Measurements from ENCODE around the gene PLCB1.
"Not testable (repeated sequence)": the region's sequence is repeated elsewhere in the genome, so short reads cannot be mapped to it uniquely, and the experiment has no call there.

The PLCB1 gene

DNA sequence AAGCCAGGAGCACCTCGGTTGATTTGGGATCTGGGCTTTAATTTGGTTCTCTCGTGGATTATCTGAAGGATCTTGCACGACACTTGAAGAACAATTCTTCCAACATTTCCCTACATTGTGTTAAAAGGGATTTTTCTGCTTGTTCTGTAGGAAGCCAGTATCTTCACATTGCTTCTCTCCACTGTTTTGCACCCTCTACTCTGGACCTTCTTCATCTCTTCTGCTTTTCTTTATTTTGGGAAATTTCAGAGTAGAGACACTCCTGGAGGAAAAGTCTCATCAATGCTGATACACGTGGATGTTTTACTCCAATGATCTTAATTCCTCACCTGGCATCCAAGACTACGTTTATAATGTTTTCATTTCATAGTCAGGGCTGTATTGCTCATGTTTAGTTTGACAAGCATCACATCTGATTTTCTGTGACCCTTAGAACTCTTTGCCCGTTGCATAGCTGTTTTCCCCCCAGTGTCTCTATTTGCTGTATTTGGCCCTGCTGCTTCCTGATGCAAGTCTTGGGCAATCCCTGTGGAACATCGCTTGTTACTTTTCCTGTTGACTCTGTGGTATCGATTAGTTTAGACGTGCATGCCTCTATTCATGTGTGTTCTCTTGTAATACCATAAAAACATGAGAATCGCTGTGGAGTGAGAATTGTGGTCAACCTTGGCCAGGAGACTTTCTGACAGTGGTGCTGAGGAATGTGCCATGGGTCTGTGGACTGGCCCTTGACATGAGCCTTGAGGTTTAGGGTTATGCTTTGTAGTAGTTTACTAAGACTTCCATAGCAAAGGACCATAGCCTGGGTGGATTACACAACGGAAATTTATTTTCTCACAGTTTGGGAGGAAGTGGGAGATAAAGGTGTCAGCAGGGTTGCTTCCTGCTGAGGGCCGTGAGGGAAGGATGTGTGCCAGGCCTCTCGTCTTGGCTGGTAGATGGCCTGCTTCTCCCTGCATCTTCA lies 12.5 kb downstream of the PLCB1 start:
- Mint-ChIP-seq H3K27ac (no peak overlapping the region), H3K4me1 (ENCODE audit: low read depth) (peaks cover 8% of the 10 kb centered on the region), H3K27me3 (ENCODE audit: low read depth) (peaks cover 4% of the 10 kb centered on the region), H3K4me3 (no peak overlapping the region), H3K9me3 (no peaks in the 10 kb centered on the region), H3K36me3 (ENCODE audit: low read depth) (no peaks in the 10 kb centered on the region)

DNA sequence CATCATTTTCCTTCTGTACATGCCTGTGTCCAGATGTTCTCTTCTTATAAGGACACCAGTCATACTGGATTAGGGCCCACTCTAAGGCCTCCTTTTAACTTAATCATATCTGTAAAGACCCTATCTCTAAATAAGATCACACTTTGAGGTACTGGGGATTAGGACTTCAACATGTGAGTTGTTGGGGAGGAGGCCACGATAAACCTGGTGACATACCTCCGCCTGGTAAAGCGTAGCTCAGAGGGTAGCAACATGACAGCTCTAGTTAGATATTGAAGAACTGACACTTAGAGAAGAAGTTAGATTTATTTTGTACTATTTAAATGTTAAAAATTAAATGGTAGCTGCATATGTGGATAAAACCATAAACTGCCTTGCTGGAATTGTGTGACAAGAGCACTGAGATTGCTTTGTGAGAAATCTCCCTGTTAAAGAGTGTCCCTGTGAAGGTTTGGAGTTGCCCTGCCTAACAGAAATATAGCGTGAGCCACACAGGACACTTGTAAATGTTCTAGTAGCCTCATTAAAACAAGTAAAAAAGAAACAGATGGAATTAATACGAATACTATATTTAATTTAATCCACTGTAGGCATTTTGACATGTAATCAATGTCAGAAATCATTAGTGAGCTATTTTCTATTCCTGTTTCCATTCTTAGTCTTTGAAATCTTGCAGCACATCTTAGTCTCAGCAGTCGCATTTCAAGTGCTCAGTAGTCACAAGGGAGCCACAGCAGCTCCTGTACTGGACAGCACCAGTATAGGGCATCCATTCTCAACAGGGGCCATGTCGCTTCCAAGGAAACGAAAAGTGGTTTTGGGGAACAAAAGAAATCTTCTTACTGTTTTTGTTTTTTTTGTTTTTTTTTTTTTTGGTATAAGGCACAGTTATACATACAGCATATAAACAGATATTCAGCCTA lies 13.4 kb downstream of the PLCB1 start:
- Mint-ChIP-seq H3K27ac (no peak overlapping the region), H3K36me3 (ENCODE audit: low read depth) (no peaks in the 10 kb centered on the region), H3K27me3 (ENCODE audit: low read depth) (peaks cover 4% of the 10 kb centered on the region), H3K9me3 (no peaks in the 10 kb centered on the region), H3K4me1 (ENCODE audit: low read depth) (peaks cover 8% of the 10 kb centered on the region), H3K4me3 (no peak overlapping the region)

DNA sequence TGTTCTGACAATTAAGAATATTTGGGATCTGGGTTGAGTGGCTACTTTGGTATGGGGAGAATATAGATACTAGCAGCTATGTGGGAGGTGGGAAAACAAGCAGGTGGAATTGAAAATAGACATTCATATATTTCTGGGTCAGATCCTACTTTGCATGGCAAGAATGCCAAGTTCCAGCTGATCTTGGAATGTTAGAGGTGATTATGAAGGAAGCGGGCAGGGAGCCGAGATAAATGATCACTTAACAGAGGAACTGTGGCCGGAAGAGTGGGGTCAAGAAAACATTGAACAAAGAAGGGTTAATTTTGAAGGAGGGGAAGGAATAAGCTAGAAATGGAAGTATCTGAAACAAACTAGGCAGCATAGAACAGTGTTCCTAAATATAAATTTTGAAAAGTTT lies 15.4 kb downstream of the PLCB1 start:
- Mint-ChIP-seq H3K9me3 (no peaks in the 10 kb centered on the region), H3K36me3 (ENCODE audit: low read depth) (no peaks in the 10 kb centered on the region), H3K4me1 (ENCODE audit: low read depth) (peaks cover 8% of the 10 kb centered on the region), H3K27me3 (ENCODE audit: low read depth) (peaks cover 4% of the 10 kb centered on the region), H3K27ac (no peak overlapping the region), H3K4me3 (no peak overlapping the region)

DNA sequence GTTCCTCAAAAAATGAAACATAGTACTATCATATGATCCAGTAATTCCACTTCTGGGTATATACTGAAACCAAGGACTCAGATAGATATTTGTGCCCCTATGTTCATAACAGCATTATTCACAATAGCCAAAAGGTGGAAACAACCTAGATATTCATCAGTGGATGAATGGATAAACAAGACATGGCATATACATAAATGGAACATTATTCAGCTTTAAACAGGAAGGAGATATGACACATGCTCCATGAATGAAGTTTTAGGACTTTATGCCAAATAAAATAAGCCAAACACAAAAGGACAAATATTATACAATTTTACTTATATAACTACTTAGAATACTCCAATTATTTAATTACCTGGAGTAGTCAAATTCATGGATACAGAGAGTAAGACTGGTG lies 16.4 kb downstream of the PLCB1 start:
- H3K9me3 Mint-ChIP-seq: no peaks in the 10 kb centered on the region
- H3K36me3 Mint-ChIP-seq (ENCODE audit: low read depth): no peaks in the 10 kb centered on the region
- peaks cover 4% of the 10 kb centered on the region for H3K27me3 Mint-ChIP-seq (ENCODE audit: low read depth)
- H3K27ac Mint-ChIP-seq: no peak overlapping the region
- no peak overlapping the region for H3K4me3 Mint-ChIP-seq
- H3K4me1 Mint-ChIP-seq (ENCODE audit: low read depth): peaks cover 12% of the 10 kb centered on the region

DNA sequence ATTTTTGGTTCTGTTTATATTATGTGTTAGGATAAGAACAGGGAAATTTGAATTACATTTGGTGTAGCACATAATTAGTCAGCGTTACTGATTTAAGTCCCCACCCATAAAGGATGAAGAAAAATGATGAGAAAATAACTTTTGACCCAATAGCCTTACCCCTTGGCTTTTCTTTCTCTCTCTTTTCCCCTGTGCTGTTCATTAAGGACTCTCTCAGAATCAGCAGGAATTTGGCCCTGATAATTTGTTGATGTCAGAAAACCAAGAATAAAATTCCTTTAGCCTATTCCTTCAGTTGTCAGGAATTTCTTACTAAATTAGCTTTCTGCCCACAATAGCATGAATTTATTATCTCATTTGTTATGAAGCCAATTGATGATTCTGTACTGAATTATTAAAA lies 18.5 kb downstream of the PLCB1 start:
- H3K4me3 Mint-ChIP-seq: no peak overlapping the region
- no peaks in the 10 kb centered on the region for H3K9me3 Mint-ChIP-seq
- no peak overlapping the region for H3K27ac Mint-ChIP-seq
- no peaks in the 10 kb centered on the region for H3K36me3 Mint-ChIP-seq (ENCODE audit: low read depth)
- H3K4me1 Mint-ChIP-seq (ENCODE audit: low read depth): peaks cover 16% of the 10 kb centered on the region
- H3K27me3 Mint-ChIP-seq (ENCODE audit: low read depth): peaks cover 4% of the 10 kb centered on the region

DNA sequence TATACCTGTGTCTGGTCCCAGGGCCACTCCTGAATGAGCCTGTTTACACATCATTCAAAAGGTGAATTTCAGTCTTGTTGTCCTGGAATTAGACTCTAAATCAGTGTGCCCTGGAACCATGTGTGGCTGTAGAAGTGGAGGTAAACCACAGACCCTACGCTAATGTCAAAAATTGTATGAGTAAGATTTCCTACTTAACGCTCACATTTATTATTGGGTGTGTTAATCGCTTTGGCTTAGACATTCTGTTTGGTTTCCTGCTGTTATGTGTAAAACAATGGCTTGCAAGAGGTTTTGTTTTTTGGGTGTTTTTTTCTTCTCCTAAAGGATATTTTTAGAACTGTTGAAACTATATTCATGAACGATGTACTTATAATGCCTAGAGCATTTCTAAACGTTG lies 19.3 kb downstream of the PLCB1 start:
- Mint-ChIP-seq H3K9me3 (no peaks in the 10 kb centered on the region), H3K4me1 (ENCODE audit: low read depth) (peaks cover 18% of the 10 kb centered on the region), H3K27me3 (ENCODE audit: low read depth) (peaks cover 4% of the 10 kb centered on the region), H3K36me3 (ENCODE audit: low read depth) (no peaks in the 10 kb centered on the region), H3K4me3 (no peak overlapping the region), H3K27ac (no peak overlapping the region)

DNA sequence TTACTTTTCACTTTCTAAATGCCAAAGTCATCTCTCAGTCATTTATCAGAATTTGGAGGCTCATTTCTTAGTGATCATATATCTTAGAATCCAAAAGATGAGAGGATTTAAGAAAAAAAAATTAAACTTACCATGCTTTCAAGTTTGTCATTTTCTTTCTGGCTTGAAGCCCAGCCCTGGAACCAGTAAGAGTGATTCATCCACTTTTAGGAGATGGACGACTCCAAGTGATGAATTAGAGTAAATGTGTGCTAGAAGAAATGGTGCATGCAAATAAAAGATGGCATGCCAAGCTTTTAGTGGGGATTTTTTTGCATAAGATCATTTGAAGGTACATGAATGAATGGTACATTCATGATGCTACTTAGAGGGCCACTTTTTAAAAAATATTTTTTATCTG lies 20.1 kb downstream of the PLCB1 start:
- Mint-ChIP-seq H3K27me3 (ENCODE audit: low read depth) (peaks cover 4% of the 10 kb centered on the region), H3K27ac (no peak overlapping the region), H3K9me3 (no peaks in the 10 kb centered on the region), H3K36me3 (ENCODE audit: low read depth) (no peaks in the 10 kb centered on the region), H3K4me3 (no peak overlapping the region), H3K4me1 (ENCODE audit: low read depth) (peaks cover 23% of the 10 kb centered on the region)

DNA sequence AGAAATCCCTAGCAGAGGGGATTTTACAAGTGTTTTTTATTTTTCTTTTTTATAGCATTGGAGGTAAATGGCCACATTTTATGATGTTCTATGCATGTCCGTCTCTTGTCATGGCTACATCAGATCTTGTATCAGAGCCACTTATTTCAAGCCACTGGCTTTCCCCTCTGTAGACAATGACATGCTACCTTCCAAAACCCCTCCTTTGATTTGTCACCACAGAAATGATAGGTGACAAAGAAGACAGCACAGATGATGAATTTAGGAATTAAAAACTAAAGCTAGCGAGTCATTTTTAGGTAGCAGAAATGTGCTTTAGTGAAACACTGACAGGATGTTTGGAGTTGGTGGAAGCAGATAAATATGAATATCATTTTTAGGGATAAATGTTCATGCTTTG lies 20.8 kb downstream of the PLCB1 start:
- Mint-ChIP-seq H3K4me1 (ENCODE audit: low read depth) (peaks cover 23% of the 10 kb centered on the region), H3K4me3 (no peak overlapping the region), H3K27ac (no peak overlapping the region)

DNA sequence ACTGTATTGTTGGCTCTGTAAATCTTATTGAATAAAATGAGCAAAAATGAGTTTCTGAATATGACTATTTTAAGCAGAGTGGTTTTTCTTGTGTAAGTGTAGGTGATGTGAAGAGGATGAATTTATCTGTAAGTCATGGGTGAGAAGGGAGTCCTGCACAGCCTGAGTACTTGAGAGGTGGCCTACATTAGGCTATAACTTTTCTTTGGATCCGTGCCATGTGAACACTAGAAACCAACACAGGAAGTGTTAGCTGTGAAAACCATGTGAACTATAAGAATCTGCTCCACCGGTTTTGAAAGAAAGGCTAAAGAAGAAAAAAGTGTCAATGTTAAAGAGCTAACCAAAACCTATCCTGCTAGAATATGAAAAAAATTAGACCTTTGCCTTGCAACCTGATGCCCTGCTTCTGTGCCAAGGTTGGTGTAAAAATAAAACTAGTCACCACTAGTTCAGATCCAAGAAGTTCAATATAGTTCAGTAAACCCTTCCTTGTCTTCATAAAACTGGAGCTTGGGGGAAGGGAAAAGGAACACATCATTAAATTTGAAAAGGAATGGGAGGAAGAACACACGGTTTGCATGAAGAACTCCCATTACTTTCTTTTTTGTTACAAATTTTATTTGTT lies 21.3 kb downstream of the PLCB1 start:
- Mint-ChIP-seq H3K27ac (no peak overlapping the region), H3K27me3 (ENCODE audit: low read depth) (no peaks in the 10 kb centered on the region), H3K4me3 (no peak overlapping the region), H3K9me3 (peaks cover 6% of the 10 kb centered on the region), H3K4me1 (ENCODE audit: low read depth) (peaks cover 23% of the 10 kb centered on the region), H3K36me3 (ENCODE audit: low read depth) (no peaks in the 10 kb centered on the region)

More for the DNA sequence above, 20.8 kb downstream of the PLCB1 start:
- Mint-ChIP-seq H3K36me3 (ENCODE audit: low read depth) (no peaks in the 10 kb centered on the region), H3K9me3 (peaks cover under 1% of the 10 kb centered on the region), H3K27me3 (ENCODE audit: low read depth) (no peaks in the 10 kb centered on the region)

DNA sequence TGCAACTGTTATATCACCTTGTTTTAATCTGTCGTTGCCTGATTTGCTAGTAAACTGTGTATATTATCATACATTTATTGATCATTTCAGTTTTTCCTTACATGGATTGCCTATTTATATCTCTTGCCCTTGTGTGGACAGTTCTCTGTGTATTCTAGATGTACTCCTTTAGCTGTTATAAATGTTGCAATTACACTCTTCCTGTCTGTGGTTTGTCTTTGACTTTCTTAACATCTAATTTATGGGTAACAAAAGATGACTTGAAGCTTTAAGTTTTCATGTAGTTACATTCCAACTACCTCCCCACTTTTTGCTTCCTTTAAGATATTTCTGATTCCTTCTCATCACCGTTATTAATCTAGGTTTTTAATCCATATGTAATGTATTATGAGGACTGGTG lies 22.6 kb downstream of the PLCB1 start:
- peaks cover 23% of the 10 kb centered on the region for H3K4me1 Mint-ChIP-seq (ENCODE audit: low read depth)
- H3K36me3 Mint-ChIP-seq (ENCODE audit: low read depth): no peaks in the 10 kb centered on the region
- H3K4me3 Mint-ChIP-seq: no peak overlapping the region
- H3K27ac Mint-ChIP-seq: no peak overlapping the region
- H3K27me3 Mint-ChIP-seq (ENCODE audit: low read depth): no peaks in the 10 kb centered on the region
- peaks cover 11% of the 10 kb centered on the region for H3K9me3 Mint-ChIP-seq

DNA sequence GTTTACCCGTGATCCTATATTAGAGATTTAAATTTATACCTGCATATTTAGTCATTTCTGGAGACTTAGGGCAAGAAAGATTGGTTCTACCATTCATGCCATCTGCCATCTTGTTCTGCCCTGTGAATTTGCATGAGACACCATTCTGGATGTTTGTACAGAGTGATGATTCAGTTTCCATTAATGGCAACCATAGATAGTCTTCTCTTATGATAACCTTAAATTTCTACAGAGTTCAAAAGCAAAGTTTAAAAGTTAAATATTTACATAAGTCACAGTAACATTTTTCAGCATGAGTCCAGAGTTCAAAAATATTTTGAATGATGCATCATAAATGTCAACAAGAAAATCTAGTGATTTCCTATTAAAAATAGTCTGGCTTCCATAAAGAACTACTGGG lies 23.2 kb downstream of the PLCB1 start:
- Mint-ChIP-seq H3K27me3 (ENCODE audit: low read depth) (no peaks in the 10 kb centered on the region), H3K27ac (no peak overlapping the region), H3K9me3 (peaks cover 16% of the 10 kb centered on the region), H3K4me1 (ENCODE audit: low read depth) (peaks cover 23% of the 10 kb centered on the region), H3K36me3 (ENCODE audit: low read depth) (peaks cover 3% of the 10 kb centered on the region), H3K4me3 (no peak overlapping the region)

DNA sequence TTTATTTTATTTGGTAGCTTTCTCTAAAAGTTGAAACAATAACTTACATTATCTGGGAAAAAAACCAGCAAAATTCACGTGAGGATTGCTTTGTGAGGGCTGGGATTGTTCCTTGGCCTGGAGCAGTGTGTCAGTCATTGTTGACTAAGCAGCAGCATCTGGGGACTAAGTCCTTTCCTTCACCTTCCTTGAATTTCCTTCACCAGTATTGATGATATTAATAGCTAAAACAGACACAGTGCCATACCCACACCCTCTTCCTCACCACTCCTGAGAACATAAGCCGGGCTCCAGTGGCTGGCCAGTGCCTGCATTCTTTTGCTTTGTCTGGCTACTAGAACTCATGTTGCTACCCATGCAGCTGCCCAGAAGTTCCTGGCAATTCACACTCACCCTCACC lies 23.7 kb downstream of the PLCB1 start:
- H3K27ac Mint-ChIP-seq: no peak overlapping the region
- peaks cover 17% of the 10 kb centered on the region for H3K9me3 Mint-ChIP-seq
- H3K27me3 Mint-ChIP-seq (ENCODE audit: low read depth): no peaks in the 10 kb centered on the region
- peaks cover 3% of the 10 kb centered on the region for H3K36me3 Mint-ChIP-seq (ENCODE audit: low read depth)
- no peak overlapping the region for H3K4me3 Mint-ChIP-seq
- H3K4me1 Mint-ChIP-seq (ENCODE audit: low read depth): peaks cover 23% of the 10 kb centered on the region

DNA sequence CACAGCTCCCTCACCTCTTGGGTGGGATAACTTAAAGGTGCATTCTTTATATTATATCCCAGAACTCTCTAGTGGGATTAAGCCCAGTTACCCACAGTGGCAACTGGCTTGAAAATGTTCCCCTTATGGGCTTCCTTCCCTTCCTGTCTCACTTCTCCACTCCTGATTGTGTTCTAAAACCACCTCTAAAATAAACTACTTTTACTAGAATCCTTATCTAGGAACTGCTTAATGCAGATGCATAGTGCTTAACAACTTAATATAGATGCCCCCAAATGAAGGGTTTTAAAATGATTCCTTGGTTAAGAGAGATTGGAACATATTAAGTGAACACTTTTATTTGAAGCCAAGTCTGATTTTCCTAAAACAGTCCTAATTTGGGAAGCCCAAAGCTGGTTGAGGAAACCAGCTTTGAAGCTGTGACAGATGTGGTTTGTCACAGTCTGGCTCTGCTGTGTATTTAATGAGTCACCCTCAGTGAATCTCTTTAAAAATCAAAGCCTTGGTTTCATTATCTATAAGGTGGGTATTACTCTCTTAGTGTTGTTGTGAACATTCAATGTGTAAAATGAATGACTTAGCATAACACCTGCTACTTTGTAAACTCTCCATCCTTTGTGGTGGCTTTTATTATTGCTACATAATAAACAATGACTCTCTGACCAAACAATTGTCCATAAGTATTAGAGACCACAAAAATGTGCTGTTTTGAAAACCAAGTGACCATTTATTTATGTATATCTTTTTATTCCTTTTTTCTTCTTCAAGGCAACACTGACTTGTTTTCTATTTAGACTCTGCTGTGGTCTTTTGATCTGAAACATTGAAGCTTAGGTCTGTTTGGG lies 24.4 kb downstream of the PLCB1 start:
- peaks cover 17% of the 10 kb centered on the region for H3K9me3 Mint-ChIP-seq
- no peak overlapping the region for H3K4me3 Mint-ChIP-seq
- H3K4me1 Mint-ChIP-seq (ENCODE audit: low read depth): peaks cover 27% of the 10 kb centered on the region
- H3K36me3 Mint-ChIP-seq (ENCODE audit: low read depth): peaks cover 3% of the 10 kb centered on the region
- no peaks in the 10 kb centered on the region for H3K27me3 Mint-ChIP-seq (ENCODE audit: low read depth)
- no peak overlapping the region for H3K27ac Mint-ChIP-seq

DNA sequence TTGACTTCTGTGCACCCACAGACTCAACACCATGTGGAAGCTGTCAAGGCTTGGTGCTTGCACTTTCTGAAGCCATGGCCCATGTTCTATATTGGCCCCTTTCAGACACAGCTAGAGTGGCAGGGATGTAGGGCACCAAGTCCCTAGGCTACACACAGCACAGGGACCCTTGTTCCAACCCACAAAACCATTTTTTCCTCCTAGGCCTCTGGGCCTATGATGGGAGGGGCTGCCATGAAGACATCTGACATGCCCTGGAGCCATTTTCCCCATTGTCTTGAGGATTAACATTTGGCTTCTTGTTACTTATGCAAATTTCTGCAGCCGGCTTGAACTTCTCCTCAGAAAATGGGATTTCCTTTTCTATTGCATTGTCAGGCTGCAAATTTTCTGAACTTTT lies 27.2 kb downstream of the PLCB1 start:
- not testable (repeated sequence) for H3K4me3 Mint-ChIP-seq; H3K36me3 Mint-ChIP-seq (ENCODE audit: low read depth)

More for the DNA sequence above, 27.2 kb downstream of the PLCB1 start:
- not testable (repeated sequence) for H3K27me3 Mint-ChIP-seq (ENCODE audit: low read depth); H3K27ac Mint-ChIP-seq
- peaks cover 17% of the 10 kb centered on the region for H3K9me3 Mint-ChIP-seq
- peaks cover 22% of the 10 kb centered on the region for H3K4me1 Mint-ChIP-seq (ENCODE audit: low read depth)
